Adrenal gland (tissue), 5 donors: Measurements from ENCODE around the gene CNNM4.

Experiments used
- CTCF ChIP-seq, 6 experiments: fragments of 450-650 bp in 4 of 6; fragments of 200-600 bp in 2 of 6; sonication (generic) in 1 of 6; IDR thresholded peaks; 1 replicate in 5 of 6; 2 replicates in 1 of 6; pipeline versions ENCODE4 v1.5.1 to v1.8.0; 2016 to 2021; ENCODE audit warnings: antibody characterized with exemption in 6 of 6, mild to moderate bottlenecking in 2 of 6, moderate library complexity in 1 of 6
- POLR2A ChIP-seq, 2 donors: fragments of 450-650 bp; IDR thresholded peaks; one replicate each; pipeline ENCODE4 v1.6.1; 2017; ENCODE audit warnings: antibody characterized with exemption in 2 of 2, mild to moderate bottlenecking in 2 of 2, moderate library complexity in 1 of 2
- donor health status: DM: no; HTN: no; CAD: no.

GRCh38 chr2:96859681-96860064 lies 99.0 kb downstream of the CNNM4 start:
- TF ChIP-seq CTCF (IDR thresholded peaks at IDR 0.05) (no peak), POLR2A (IDR thresholded peaks at IDR 0.05) (no peak)
